Panc1 (cell line): Measurements from ENCODE around the gene SF3A2.

Experiments
- CTCF ChIP-seq: fragments of 450-650 bp; IDR thresholded peaks from 2 replicates; pipeline ENCODE4 v1.5.1; 2017; ENCODE audit warnings: mild to moderate bottlenecking
- POLR2AphosphoS5 ChIP-seq: IDR thresholded peaks from 2 replicates; pipeline ENCODE4 v1.6.1; 2012; ENCODE audit warnings: mild to moderate bottlenecking, low read depth, low read length, moderate library complexity
- TF ChIP-seq, protein P1 (sequence below), 2 experiments: IDR thresholded peaks; 2 replicates each; pipeline ENCODE4 v1.6.1; 2011 to 2012; ENCODE audit warnings: low read depth in 2 of 2, control low read depth in 1 of 2, low read length in 1 of 2, mild to moderate bottlenecking in 1 of 2, moderate library complexity in 1 of 2; ENCODE audit not compliant: insufficient read depth in 1 of 2

GRCh38 chr19:2202366-2202765 is 34.3 kb upstream of the SF3A2 start:
- TF ChIP-seq CTCF: no peak
- TF ChIP-seq POLR2AphosphoS5: no peak
- TF ChIP-seq, protein P1, sequence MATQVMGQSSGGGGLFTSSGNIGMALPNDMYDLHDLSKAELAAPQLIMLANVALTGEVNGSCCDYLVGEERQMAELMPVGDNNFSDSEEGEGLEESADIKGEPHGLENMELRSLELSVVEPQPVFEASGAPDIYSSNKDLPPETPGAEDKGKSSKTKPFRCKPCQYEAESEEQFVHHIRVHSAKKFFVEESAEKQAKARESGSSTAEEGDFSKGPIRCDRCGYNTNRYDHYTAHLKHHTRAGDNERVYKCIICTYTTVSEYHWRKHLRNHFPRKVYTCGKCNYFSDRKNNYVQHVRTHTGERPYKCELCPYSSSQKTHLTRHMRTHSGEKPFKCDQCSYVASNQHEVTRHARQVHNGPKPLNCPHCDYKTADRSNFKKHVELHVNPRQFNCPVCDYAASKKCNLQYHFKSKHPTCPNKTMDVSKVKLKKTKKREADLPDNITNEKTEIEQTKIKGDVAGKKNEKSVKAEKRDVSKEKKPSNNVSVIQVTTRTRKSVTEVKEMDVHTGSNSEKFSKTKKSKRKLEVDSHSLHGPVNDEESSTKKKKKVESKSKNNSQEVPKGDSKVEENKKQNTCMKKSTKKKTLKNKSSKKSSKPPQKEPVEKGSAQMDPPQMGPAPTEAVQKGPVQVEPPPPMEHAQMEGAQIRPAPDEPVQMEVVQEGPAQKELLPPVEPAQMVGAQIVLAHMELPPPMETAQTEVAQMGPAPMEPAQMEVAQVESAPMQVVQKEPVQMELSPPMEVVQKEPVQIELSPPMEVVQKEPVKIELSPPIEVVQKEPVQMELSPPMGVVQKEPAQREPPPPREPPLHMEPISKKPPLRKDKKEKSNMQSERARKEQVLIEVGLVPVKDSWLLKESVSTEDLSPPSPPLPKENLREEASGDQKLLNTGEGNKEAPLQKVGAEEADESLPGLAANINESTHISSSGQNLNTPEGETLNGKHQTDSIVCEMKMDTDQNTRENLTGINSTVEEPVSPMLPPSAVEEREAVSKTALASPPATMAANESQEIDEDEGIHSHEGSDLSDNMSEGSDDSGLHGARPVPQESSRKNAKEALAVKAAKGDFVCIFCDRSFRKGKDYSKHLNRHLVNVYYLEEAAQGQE (IDR thresholded peaks at IDR 0.05; ENCODE audit: insufficient read depth in 1 of 2, low read depth in 2 of 2, low read length in 1 of 2): no peak
